ENCODE results near the gene ZNF585A. TPM values are rescaled to one million over a fixed set of nuclear protein-coding genes. Genes with fewer than 3 reads are reported as not detected.
"Not testable (repeated sequence)": the region's sequence is repeated elsewhere in the genome, so short reads cannot be mapped to it uniquely, and the experiment has no call there.

Gene ZNF585A
- polyA plus RNA-seq, 1 donor (not counting 4 experiments of a cell fraction or from before 2014, with no cell fraction given), result 13.2 TPM

GRCh38 chr19:37114001-37114400 lies 58.5 kb downstream of the ZNF585A start:
- Histone ChIP-seq H3K9me3 (ENCODE audit: control insufficient read depth, low read depth, low read length) (peaks cover 6% of the 10 kb centered on the region), H3K9ac (ENCODE audit: control insufficient read depth, extremely low read depth, insufficient read depth, low read length) (no peak overlapping the region), H2AFZ (ENCODE audit: control insufficient read depth, low read length) (no peak overlapping the region), H3K4me1 (ENCODE audit: control insufficient read depth, extremely low read depth, insufficient read depth, low read length) (no peaks in the 10 kb centered on the region), H3K4me3 (ENCODE audit: control insufficient read depth in 2 of 3, extremely low read depth in 1 of 3, insufficient read depth in 2 of 3, low read depth in 1 of 3, low read length in 3 of 3) (no peak overlapping the region), H3K9me1 (ENCODE audit: control insufficient read depth, extremely low read depth, insufficient read depth, low read length) (no peaks in the 10 kb centered on the region), H3K4me2 (ENCODE audit: control insufficient read depth, extremely low read depth, insufficient read depth, low read depth, low read length) (no peak overlapping the region), H3K36me3 (ENCODE audit: control insufficient read depth in 2 of 2, extremely low read depth in 1 of 2, insufficient read depth in 2 of 2, low read length in 2 of 2) (peaks cover 0 to 2% of the 10 kb centered on the region in 2 experiments), H4K20me1 (ENCODE audit: control insufficient read depth, extremely low read depth, insufficient read depth, low read length) (no peaks in the 10 kb centered on the region), H3K27me3 (ENCODE audit: control insufficient read depth, extremely low read depth, insufficient read depth, low read length) (no peaks in the 10 kb centered on the region), H3K27ac (ENCODE audit: control insufficient read depth, insufficient read depth, low read length) (no peak overlapping the region), H3K79me2 (ENCODE audit: control insufficient read depth, insufficient read depth, low read length) (no peaks in the 10 kb centered on the region)
- DNase-seq (ENCODE audit: low read depth, low spot score) (no peak), FAIRE-seq (no peak)
- TF ChIP-seq EZH2 (IDR thresholded peaks at IDR 0.05; ENCODE audit: low read length) (no peak), CTCF (optimal IDR thresholded peaks at IDR 0.05 in 1 of 3, IDR thresholded peaks at IDR 0.05 in 1 of 3, conservative IDR thresholded peaks at IDR 0.05 in 1 of 3; ENCODE audit: extremely low read depth in 1 of 3, insufficient read depth in 2 of 3, low read length in 3 of 3) (peak in 2 of 3 experiments; percentile 5 to 25)
- dilution Hi-C loops (cut with MboI; ENCODE audit: extremely low pct_ligation_motif_present, low sequenced_read_pairs), result no loop called here

GRCh38 chr19:37111753-37112152 lies 60.7 kb downstream of the ZNF585A start:
- H3K9me1 ChIP-seq (ENCODE audit: control insufficient read depth, extremely low read depth, insufficient read depth, low read length); FAIRE-seq; H3K27me3 ChIP-seq (ENCODE audit: control insufficient read depth, extremely low read depth, insufficient read depth, low read length); H3K9me3 ChIP-seq (ENCODE audit: control insufficient read depth, low read depth, low read length); H3K36me3 ChIP-seq (ENCODE audit: control insufficient read depth in 2 of 2, extremely low read depth in 1 of 2, insufficient read depth in 2 of 2, low read length in 2 of 2); H2AFZ ChIP-seq (ENCODE audit: control insufficient read depth, low read length); H3K27ac ChIP-seq (ENCODE audit: control insufficient read depth, insufficient read depth, low read length); H3K79me2 ChIP-seq (ENCODE audit: control insufficient read depth, insufficient read depth, low read length); dilution Hi-C loops (cut with MboI; ENCODE audit: extremely low pct_ligation_motif_present, low sequenced_read_pairs); H3K4me2 ChIP-seq (ENCODE audit: control insufficient read depth, extremely low read depth, insufficient read depth, low read depth, low read length); H3K4me3 ChIP-seq (ENCODE audit: control insufficient read depth in 2 of 3, extremely low read depth in 1 of 3, insufficient read depth in 2 of 3, low read depth in 1 of 3, low read length in 3 of 3); H4K20me1 ChIP-seq (ENCODE audit: control insufficient read depth, extremely low read depth, insufficient read depth, low read length); DNase-seq (ENCODE audit: low read depth, low spot score); H3K9ac ChIP-seq (ENCODE audit: control insufficient read depth, extremely low read depth, insufficient read depth, low read length); H3K4me1 ChIP-seq (ENCODE audit: control insufficient read depth, extremely low read depth, insufficient read depth, low read length): not testable (repeated sequence)

DNA sequence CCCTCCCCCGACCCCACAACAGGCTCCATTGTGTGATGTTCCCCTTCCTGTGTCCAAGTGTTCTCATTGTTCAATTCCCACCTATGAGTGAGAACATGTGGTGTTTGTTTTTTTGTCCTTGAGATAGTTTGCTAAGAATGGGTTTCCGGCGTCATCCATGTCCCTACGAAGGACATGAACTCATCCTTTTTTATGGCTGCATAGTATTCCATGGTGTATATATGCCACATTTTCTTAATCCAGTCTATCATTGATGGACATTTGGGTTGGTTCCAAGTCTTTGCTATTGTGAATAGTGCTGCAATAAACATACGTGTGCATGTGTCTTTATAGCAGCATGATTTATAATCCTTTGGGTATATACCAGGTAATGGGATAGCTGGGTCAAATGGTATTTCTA lies 68.4 kb downstream of the ZNF585A start:
- H3K4me2 ChIP-seq (ENCODE audit: control insufficient read depth, extremely low read depth, insufficient read depth, low read depth, low read length); H3K27ac ChIP-seq (ENCODE audit: control insufficient read depth, insufficient read depth, low read length); H3K36me3 ChIP-seq (ENCODE audit: control insufficient read depth in 2 of 2, extremely low read depth in 1 of 2, insufficient read depth in 2 of 2, low read length in 2 of 2); H3K9ac ChIP-seq (ENCODE audit: control insufficient read depth, extremely low read depth, insufficient read depth, low read length); H3K9me3 ChIP-seq (ENCODE audit: control insufficient read depth, low read depth, low read length); dilution Hi-C loops (cut with MboI; ENCODE audit: extremely low pct_ligation_motif_present, low sequenced_read_pairs); H2AFZ ChIP-seq (ENCODE audit: control insufficient read depth, low read length); H3K79me2 ChIP-seq (ENCODE audit: control insufficient read depth, insufficient read depth, low read length); H3K27me3 ChIP-seq (ENCODE audit: control insufficient read depth, extremely low read depth, insufficient read depth, low read length); H3K4me1 ChIP-seq (ENCODE audit: control insufficient read depth, extremely low read depth, insufficient read depth, low read length); DNase-seq (ENCODE audit: low read depth, low spot score); H3K4me3 ChIP-seq (ENCODE audit: control insufficient read depth in 2 of 3, extremely low read depth in 1 of 3, insufficient read depth in 2 of 3, low read depth in 1 of 3, low read length in 3 of 3); H4K20me1 ChIP-seq (ENCODE audit: control insufficient read depth, extremely low read depth, insufficient read depth, low read length); H3K9me1 ChIP-seq (ENCODE audit: control insufficient read depth, extremely low read depth, insufficient read depth, low read length); FAIRE-seq: not testable (repeated sequence)
